Cortex of kidney (tissue), 1 donor: ENCODE results near the gene TULP4.

Experiments
- DNase-seq: peaks from one replicate; lab custom pipeline; 2025; lab: John Stamatoyannopoulos, UW

TULP4 gene

DNA sequence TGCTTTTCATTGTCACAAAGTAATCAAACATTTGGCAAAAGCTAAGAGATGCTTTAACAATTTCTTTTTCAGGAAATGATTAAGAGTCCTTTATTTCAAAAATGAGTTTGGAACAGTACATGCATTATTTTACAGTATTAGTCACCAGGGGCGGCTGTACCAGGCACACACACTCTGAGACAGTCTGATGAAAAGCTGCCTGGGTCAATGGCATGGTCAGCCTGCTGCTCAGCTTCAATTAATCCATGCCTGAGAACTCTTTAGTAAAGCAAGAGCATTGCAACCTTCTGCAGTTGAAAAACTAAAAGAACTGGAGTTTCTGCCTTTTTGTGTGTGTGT, 105.5 kb downstream of the TULP4 start:
- DNase-seq: no peak

DNA sequence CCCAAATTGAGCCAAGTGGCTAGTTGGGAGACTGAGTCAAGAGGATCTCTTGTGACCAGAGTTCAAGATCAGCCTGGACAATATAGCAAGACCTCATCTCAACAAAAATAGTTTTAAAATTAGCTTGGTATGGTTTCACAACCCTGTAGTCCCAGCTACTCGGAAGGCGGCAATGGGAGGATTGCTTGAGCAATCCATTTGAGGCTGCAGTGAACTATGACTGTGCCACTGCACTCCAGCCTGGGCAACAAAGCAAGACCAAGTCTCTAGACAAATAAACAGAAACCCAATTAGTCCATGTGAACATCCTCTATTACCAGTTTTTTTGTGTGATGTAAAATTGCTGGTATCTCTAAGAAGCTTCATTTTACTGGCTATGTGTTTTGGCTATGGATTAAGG, 106.2 kb downstream of the TULP4 start:
- no peak for DNase-seq

DNA sequence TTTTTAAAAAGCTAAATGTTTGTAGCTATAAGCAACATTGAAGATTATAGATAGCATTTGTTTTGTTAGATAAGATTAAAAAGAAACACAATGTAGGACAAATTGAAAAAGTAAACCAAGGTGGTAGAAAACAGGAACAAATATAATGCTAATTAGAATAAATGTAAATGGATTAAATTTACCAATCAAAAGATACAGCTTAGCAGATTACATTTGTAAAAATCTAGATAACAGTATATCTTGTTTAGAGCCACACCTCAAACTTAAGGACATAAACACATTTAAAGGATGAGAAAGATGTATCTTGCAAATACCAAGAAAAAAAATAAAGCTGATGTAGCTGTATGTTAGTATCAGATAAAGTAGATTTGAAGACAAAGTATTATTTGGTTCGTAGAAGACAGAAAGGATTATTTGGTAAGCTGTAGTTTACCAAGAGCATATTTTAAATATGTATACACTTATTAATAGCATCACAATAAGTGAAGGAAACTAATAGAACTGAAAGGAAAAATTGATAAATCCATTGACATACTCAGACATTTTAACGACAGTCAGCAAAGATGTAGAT, 107.2 kb downstream of the TULP4 start:
- DNase-seq: no peak

DNA sequence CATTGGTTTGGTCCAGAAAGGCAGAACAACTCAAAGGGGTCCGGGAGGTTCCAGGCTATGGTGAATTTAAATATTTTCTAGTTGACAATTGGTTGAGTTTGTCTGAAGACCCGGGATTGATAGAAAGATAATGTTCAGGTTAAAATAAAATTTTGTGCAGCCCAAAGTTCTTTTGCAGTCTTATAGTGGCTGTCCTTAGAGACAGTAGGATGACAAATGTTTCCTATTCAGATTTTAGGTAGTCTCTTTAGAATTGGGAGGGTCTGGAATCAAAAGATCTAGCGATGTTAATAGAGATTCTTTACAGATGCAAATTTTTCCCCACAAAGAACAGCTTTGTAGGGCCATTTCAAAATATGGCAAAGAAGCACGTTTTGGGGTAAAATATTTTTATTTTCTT, 109.1 kb downstream of the TULP4 start:
- no peak for DNase-seq

DNA sequence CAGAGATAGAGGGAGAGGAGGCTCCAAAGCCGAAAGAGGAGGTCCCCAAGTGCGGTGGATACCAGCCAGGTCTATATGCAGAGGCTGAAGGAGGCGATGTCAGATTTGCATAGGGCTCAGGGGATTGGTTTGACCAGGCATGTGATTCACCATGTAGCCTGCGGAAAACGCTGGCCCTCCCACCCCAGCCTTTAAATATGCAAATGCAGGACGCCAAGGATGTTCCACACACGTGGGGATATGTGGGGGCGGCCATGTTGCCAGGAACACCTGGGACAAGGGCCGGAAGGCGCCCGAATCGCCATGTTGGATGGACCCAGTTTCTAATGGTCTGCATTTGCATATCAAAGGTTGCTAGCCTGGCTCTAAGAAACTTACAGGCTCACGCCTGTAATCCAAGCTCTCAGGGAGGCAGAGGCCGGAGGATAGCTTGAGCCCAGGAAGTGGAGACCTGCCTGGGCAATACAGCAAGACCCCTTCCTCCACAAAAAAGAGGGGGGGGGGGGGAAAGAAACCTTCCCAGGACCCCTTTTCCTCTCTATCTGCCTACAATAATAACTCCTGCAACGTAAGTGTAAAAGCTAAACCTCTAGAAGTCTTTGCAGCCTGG, 110.5 kb downstream of the TULP4 start:
- DNase-seq: no peak

DNA sequence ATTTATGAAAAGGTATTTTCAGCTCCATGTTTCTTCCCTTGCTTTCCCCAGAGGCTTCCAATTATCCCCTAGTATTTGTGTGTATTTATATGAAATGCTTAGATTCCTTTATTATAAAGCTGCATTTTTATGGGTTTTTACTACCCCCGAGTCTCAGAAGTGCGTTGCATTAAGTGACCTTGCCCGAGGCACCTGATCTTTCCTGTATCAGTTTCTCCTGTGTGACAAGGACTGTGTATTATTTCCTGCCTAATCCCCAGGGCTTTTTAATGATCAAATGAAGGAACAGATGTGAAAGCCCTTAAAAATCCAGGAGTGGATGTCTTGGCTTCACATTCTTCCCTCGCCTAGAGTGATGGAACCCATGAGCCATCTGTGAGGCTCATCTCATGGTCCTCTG, 118.8 kb downstream of the TULP4 start:
- DNase-seq: no peak

DNA sequence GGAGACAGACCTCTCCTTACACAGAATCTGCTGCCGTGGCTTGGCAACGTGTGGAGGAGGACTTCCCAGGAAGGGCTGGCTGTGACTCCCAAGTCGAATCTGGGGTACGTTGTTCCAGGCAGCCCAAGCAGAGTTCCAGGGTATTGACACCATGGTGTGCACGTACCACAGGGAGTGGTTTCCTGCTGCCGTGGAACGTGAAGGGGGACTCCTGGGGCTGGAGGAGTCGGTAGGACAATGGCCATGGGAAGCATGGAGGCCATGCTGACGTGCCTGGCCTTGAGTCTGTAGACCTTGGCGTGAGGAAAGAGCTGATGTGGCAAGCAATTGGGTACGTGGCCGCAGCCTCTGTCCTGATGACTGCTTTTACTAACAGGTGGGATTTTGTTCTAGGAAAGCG, 119.3 kb downstream of the TULP4 start:
- no peak for DNase-seq

DNA sequence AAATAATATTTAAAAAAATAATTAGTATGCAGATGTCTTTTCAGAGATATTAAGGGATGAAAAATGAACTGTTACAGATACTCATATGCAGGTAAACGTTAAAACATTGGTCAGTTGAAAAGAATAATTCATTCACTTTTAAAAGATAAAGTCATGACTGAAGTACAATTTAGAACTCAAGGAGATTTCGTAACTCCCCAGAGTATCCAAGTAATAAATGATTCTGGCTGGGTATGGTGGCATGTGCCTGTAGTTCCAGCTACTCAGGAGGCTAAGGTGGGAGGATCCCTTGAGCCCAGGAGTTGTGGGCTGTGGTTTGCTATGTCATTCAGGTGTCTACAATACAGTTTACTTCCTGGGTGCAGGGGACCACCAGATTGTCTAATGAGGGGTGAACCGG, 125.3 kb downstream of the TULP4 start:
- DNase-seq: no peak

DNA sequence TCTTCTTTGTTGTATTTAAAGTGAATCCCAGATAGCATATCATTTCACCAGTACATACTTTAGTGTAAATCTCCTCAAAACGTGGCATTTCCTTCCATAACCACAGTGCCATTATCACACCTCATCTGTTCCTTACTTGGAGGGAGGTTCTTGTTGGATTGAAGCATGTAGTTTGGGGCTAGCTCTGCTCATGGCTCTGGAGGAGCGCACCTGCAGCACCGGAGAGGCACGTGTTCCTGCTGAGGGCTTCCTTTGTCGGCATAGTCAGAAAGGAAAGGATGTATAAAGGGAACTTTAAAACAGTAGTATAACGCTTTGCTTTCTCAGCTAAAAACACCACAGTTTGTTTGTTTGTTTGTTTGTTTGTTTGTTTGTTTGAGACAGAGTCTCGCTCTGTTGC, 126.0 kb downstream of the TULP4 start:
- no peak for DNase-seq

DNA sequence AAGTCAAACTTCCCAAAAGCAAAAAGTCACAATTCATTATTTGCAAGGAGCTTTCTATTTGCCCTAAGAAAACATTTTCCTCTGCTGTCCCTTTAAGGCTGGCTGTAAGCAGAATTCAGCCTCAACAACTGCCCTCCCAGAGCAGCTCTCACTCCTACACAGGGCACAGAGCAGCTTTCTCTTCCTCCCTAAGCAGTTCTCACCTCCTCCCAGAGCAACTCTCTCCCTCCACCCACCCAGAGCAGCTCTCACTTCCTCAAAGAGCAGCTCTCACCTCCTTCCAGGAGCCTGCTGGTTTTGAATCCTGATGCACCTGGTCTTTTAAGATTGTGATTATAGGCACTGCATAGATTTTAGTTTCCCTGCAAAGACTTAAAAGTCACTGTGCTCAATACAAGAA, 127.0 kb downstream of the TULP4 start:
- DNase-seq: no peak

DNA sequence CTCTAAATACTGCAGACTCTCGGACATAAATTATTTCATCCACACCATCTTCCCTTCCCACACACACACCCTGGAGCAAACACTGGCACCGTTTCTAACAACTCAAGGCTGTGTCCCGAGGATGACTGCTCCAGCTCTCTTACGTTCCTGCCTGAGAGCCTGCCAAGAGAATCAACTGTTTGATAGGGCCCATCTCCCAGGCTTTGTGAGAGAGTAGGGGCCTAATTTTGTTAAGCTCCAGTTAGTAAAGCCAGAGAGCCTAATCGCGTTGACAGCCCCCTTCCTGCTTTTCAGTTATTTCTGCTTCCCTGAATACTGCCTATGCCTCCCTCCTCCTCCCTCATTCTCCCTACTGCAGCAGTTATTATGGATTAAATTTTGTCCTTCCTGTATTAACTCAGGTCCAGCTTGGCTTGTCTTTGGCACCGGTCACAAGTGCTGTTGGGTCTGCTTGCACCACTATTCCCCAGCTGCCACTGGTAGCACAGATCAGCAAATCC, 129.5 kb downstream of the TULP4 start:
- no peak for DNase-seq

DNA sequence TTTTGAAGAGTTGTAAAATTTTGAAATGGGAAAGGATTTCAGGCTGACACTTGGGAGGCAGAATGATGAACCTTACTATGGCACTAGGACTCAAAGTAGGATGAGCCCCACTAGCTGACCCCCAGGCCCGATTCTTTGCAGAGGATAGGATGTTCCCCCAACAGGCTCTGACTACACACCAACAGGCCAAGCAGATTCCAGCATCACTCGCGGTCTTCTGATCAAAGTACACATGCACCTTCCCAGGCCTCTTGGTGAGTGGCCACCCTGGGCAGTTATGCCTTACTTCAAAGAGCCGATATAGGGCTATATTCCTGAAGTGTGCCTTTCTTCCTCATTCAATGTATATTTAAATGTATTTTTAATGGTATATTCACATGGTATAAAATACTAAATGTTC, 130.0 kb downstream of the TULP4 start:
- no peak for DNase-seq

DNA sequence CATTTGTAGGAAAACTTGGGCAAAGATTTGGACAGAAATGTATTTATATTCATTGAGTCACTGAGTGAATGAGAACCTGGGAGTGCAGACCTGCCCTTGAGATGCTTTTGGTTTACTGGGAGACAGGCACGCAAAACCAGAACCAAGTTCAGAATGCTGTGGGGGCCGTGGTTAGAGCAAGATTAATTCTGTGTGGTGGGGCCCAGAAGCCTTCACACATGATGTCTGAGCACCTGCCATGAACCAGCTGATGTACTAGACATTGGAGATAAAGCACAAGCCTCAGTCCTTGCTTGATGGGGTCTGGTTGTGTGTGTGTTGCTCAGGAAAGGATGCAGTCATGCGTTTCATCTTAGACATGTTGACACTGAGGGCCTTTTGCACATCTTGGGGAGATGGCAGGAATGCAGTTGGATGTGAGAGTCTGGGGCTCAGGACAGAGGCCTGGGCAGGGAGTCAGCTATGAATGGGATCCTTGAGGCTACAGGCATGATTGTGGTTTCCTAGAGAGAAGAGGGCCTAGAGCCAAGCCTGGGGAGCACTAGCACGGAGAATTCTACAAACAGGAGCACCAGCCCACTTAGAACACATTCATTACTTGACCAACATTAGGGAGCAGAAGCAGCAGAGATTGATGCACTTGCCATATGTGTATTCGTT, 133.3 kb downstream of the TULP4 start:
- no peak for DNase-seq

DNA sequence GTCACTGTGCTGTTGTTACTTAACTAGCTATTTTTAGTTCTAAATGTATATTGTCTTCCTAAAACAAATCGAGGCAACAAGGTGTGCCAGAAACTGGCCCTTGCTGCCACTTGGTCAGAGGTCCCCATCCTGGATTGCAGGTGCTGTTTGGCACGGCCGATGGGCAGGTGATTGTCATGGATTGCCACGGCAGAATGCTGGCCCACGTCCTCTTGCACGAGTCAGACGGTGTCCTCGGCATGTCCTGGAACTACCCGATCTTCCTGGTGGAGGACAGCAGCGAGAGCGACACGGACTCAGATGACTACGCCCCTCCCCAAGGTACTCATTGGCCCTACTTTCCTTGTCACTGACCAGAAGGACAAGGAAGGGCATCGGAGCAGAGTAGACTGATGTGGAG, 136.6 kb downstream of the TULP4 start:
- DNase-seq: no peak

DNA sequence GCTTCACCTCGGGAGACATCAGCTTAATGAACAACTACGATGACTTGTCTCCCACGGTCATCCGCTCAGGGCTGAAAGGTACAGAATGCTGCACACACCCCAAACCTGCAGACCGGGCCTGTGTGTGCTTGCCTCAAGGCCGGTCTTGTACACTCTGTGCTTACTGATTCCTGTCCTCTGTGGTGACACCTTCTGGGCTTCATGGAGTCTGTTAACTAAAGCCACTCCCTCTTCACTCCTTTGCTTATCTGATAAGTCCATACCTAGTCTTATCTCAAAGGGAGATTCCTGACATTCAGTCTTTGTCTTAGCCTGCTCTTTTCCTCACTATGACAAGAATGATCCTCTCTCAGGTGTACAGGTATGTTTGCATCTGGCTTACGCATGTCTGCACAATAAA, 139.9 kb downstream of the TULP4 start:
- DNase-seq: no peak

DNA sequence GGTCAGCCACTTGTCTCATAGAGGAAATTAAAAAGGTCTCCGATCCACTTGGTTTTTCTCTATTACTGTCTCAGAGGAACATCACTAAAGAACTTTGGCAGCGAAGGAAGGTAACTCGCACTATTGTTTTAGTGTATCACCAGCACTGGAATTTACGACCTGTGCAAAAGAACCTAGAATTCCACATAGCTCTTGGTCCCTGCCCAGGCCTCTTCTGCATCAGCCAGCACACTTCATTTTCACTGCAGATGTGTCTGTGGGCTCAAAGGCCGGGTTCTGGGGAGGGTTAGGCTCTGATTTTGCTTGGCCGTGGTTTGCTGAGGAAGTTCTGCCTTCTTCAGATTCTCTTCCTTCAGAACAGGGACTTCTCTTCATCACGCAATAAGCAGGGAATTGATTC, 144.9 kb downstream of the TULP4 start:
- no peak for DNase-seq

DNA sequence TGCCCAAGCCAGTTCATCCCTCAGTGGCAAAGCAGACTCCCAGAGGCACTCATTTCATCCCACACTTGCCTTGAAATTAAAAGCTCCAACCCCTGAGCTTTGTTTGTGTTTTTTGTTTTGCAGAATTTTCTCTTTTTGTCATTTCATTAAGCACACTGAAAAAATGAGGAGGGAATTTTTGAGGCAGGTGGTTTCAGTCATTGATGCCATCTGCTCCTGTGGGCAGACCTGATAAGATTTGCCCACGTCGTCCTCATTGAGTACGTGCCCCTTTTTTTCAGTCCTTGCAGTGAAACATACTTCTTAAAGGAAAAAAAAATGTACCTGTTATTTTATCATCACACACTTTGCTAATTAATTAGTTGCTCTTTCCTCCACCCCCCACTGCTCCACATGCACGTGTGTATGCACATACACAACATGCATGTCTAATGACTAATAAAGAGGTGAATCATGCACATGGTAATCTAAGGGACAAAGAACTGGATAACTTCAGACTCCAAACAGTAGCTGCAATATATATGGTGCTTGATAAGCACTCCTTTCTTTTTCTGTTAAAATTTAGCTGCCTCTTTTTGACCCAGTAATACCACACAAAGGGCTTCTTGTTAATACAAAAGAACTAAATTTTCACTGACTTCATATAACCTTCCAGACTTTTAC, 145.5 kb downstream of the TULP4 start:
- no peak for DNase-seq

DNA sequence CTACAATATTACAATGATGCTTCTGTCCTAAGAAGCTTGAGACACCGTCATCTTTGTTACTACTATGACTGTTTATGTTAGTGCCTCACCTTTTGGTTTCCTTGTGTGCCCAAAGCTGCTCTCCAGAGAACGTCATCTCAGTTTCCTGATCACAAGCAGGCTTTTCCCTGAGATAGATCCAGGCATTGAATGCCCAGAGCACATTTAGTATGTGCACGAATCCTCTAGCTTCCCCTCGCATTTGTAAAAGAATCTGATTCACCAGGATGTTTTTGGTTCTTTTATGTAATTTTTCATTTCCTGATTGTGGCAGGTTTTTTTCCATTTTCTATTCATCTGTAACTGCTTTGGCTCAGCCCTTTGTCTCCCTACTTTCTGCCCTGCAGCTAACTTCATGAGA, 147.5 kb downstream of the TULP4 start:
- no peak for DNase-seq

DNA sequence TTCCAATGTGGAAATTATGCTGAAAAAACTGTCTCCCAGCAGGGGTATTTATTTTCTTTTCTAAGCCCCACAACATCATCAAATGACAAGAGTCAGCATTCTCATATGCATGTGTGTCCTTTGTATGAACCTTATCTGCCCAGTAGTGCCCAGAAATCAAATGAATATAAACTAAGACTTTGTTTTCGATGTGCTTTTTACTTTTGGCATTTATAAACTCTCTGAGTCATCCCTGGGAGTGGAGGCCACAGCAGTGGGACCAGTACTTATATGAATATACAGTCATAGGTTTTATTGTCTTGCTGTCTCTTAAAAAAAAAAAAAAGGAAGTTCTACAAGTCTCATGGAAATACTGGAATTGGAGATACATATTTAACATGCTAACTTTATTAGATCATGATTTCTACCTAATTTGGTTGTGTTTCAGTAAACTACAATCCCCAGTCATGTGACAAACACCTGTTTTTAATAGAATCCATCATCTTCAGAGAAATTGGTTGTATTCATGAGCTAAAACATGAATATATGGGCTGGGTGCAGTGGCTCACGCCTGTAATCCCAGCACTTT, 148.4 kb downstream of the TULP4 start:
- no peak for DNase-seq

DNA sequence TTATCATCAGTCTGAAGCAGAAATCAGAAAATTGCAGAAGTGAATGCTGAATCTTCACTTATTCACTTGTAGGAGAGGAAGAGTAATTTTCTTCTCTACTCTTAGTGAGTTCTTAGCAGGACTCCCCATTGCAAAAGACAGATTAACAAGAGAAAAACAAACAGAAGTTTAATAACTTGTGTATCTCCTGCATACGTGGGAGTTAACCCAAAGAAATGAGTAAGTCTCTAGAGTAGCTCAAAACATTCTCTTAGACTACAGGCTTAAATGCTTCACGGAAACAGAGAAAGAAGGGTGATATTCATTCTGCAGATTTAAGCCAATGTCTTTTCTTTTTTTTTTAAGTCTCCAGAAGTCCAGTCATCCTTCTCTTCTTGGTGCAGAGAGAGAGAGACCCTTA, 149.7 kb downstream of the TULP4 start:
- no peak for DNase-seq

DNA sequence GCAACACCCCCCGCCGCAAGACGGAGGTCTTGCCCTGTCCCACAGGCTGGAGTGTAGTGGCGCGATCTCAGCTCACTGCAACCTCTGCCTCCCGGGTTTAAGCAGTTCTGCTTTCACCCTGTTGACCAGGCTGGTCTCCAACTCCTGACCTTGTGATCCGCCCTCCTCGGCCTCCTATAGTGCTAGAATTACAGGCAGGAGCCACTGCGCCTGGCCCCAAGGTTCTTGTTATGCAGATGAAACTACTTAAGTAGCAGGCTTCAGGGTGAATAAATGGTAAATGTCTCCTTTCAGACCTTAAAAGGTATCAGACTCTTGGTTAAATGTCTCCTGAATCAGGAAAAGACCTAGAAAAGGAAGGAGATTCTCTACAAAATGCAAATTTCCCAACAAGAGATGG, 152.2 kb downstream of the TULP4 start:
- no peak for DNase-seq

DNA sequence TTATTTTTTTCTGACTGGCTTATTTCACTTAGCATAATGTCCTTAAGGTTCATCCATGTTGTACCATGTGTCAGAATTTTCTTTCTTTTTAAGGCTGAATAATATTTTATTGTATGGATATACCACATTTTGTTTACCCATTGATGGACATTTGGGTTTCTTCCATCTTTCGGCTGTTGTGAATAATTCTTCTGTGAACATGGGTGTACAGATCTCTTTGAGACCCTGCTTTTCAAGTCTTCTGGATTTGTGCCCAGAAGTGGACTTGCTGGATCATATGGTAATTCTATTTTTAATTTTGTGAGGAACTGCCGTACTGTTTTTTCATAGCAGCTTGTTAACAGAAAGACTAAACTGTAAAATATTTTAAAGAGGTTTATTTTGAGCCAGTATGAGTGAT, 153.0 kb downstream of the TULP4 start:
- no peak for DNase-seq

DNA sequence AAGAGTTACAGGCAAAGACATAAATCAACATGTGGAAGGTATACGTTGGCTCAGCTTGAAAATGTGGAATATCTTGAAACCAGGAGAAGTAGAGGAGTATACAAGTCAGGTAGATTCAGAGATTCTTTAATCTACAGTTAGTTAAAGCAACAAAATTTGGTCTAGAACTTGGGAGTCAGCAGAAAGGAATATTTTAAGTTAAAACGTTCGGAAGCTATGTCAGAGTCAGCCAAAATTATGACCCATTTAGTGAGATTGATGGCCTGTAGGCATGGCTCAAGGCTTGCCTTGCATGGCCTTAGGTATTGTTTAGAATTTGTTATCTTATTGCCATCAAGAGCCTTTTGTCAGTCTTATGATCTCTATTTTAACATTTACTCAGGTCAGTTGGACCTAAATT, 153.5 kb downstream of the TULP4 start:
- no peak for DNase-seq
